ENCODE measurements around the gene F10. TPM values are rescaled to one million over a fixed set of nuclear protein-coding genes. Genes with fewer than 3 reads are reported as not detected.

The F10 gene
- total RNA-seq, 1 experiment from 2014 or later = 0.18 TPM

GRCh38 chr13:113118261-113119021 lies 4.2 kb upstream of the F10 start:
- ChIA-PET CTCF (interaction anchor here (0.6 kb wide), 1 partner anchor 13 kb away, joined by 3 read pairs; no protein-coding TSS in a partner anchor), POLR2A (no interaction called here)
- intact Hi-C loops (cut with micrococcal nuclease; ENCODE audit: unreplicated experiment) = no loop called here
- Histone ChIP-seq H3K27ac (ENCODE audit: low read length) (no peak overlapping the region), H3K4me3 (ENCODE audit: low read depth in 2 of 2, low read length in 2 of 2) (no peak overlapping the region), H3K9me3 (ENCODE audit: control insufficient read depth, insufficient read depth, low read depth, low read length) (no peaks in the 10 kb centered on the region), H3K4me1 (ENCODE audit: control insufficient read depth, insufficient read depth, low read length) (no peaks in the 10 kb centered on the region), H3K27me3 (ENCODE audit: control insufficient read depth, insufficient read depth, low read length) (no peaks in the 10 kb centered on the region), H3K36me3 (ENCODE audit: control insufficient read depth, insufficient read depth, low read length) (no peaks in the 10 kb centered on the region)
- DNase-seq (ENCODE audit: low read depth, low spot score) (no peak), ATAC-seq (no peak)
- BruUV-seq (replicated peaks) = no TSS peak
- in situ Hi-C loops (cut with HindIII; ENCODE audit: low pct_unique_long_range_greater_than_20kb, low sequenced_read_pairs) = no loop called here
- TF ChIP-seq REST (IDR thresholded peaks at IDR 0.05; ENCODE audit: insufficient read depth in 1 of 2, low read depth in 2 of 2, low read length in 1 of 2) = no peak
- TF ChIP-seq TCF7L2 (IDR thresholded peaks at IDR 0.05; ENCODE audit: low read depth, low read length) = no peak
- no peak for TF ChIP-seq CTCF (IDR thresholded peaks at IDR 0.05)
- TF ChIP-seq SIN3A (IDR thresholded peaks at IDR 0.05; ENCODE audit: borderline replicate concordance, insufficient read depth, low read depth, low read length) = no peak

- POLR2A ChIA-PET = no interaction called here
- no TSS peak for BruUV-seq (replicated peaks)
- no peaks in the 10 kb centered on the region for H3K27me3 ChIP-seq (ENCODE audit: control insufficient read depth, insufficient read depth, low read length)
- H3K9me3 ChIP-seq (ENCODE audit: control insufficient read depth, insufficient read depth, low read depth, low read length) = no peaks in the 10 kb centered on the region
- CTCF ChIA-PET = interaction anchor here (0.6 kb wide), 1 partner anchor 13 kb away, joined by 3 read pairs; no protein-coding TSS in a partner anchor
- DNase-seq (ENCODE audit: low read depth, low spot score) = no peak
- H3K27ac ChIP-seq (ENCODE audit: low read length) = no peak overlapping the region
- TF ChIP-seq SIN3A (IDR thresholded peaks at IDR 0.05; ENCODE audit: borderline replicate concordance, insufficient read depth, low read depth, low read length) (no peak), REST (IDR thresholded peaks at IDR 0.05; ENCODE audit: insufficient read depth in 1 of 2, low read depth in 2 of 2, low read length in 1 of 2) (no peak)
- in situ Hi-C loops (cut with HindIII; ENCODE audit: low pct_unique_long_range_greater_than_20kb, low sequenced_read_pairs) (no loop called here), intact Hi-C loops (cut with micrococcal nuclease; ENCODE audit: unreplicated experiment) (no loop called here)
- H3K4me1 ChIP-seq (ENCODE audit: control insufficient read depth, insufficient read depth, low read length) = no peaks in the 10 kb centered on the region
- no peak for ATAC-seq
- no peak overlapping the region for H3K4me3 ChIP-seq (ENCODE audit: low read depth in 2 of 2, low read length in 2 of 2)
- no peaks in the 10 kb centered on the region for H3K36me3 ChIP-seq (ENCODE audit: control insufficient read depth, insufficient read depth, low read length)
Observed at GRCh38 chr13:113119166-113119821, 3.3 kb upstream of the F10 start.

All from Panc1 (cell line).